Heart left ventricle (tissue), 16 donors: ENCODE data around the gene RRAS2. TPM values are rescaled to one million over a fixed set of nuclear protein-coding genes. Genes with fewer than 3 reads are reported as not detected.

Source experiments
- ATAC-seq, 4 donors: fragments of 200-7000 bp; cut with Tn5 transposase; one replicate each; pipeline ENCODE4 v1.9.1; 2020 to 2022; ENCODE audit warnings: moderate library complexity in 4 of 4, mild to moderate bottlenecking in 3 of 4, moderate number of reproducible peaks in 1 of 4
- DNase-seq, 5 donors: peaks; one replicate each; pipeline ENCODE4 v3.0.0-alpha.2; 2020
- H3K27ac ChIP-seq, 12 donors: fragments of 200-600 bp; sonication (generic) in 4 of 12; one replicate each; pipeline versions ENCODE4 v1.5.0 to v1.8.0; 2016 to 2022; ENCODE audit warnings: mild to moderate bottlenecking in 2 of 12
- H3K27me3 ChIP-seq, 9 donors: fragments of 200-600 bp; sonication (generic) in 2 of 9; one replicate each; pipeline versions ENCODE4 v1.5.1 to v1.8.0; 2016 to 2022; ENCODE audit warnings: mild to moderate bottlenecking in 3 of 9
- H3K36me3 ChIP-seq, 9 donors: fragments of 200-600 bp; sonication (generic) in 2 of 9; one replicate each; pipeline versions ENCODE4 v1.5.0 to v1.8.0; 2018 to 2022; ENCODE audit warnings: mild to moderate bottlenecking in 2 of 9
- H3K4me1 ChIP-seq, 12 donors: fragments of 200-600 bp; sonication (generic) in 4 of 12; one replicate each; pipeline versions ENCODE4 v1.5.0 to v1.8.0; 2016 to 2022; ENCODE audit warnings: mild to moderate bottlenecking in 3 of 12
- H3K4me3 ChIP-seq, 12 donors: fragments of 200-600 bp; sonication (generic) in 4 of 12; one replicate each; pipeline versions ENCODE4 v1.5.0 to v1.8.0; 2017 to 2022; ENCODE audit warnings: mild to moderate bottlenecking in 9 of 12, moderate library complexity in 4 of 12
- H3K9me3 ChIP-seq, 12 donors: fragments of 200-600 bp; sonication (generic) in 4 of 12; one replicate each; pipeline versions ENCODE4 v1.5.0 to v1.8.0; 2016 to 2022; ENCODE audit warnings: mild to moderate bottlenecking in 1 of 12
- POLR2A ChIP-seq, 2 donors: fragments of 450-650 bp; IDR thresholded peaks; one replicate each; pipeline ENCODE4 v1.6.1; 2017; ENCODE audit warnings: antibody characterized with exemption in 2 of 2, mild to moderate bottlenecking in 2 of 2, moderate library complexity in 2 of 2
- WGBS, 4 donors: extraction: QIAGEN DNeasy Blood & Tissue Kit in 2 of 4; methylation state at CpG; one replicate each; pipeline versions ENCODE4 v1.1.5 to v1.1.7; 2013 to 2018; 5-methylcytosine and 5-hydroxymethylcytosine counted together
- intact Hi-C, 10 donors: fragments of 100-400 bp; cut with DNase I; formaldehyde crosslinking; loops; one replicate each; pipeline versions ENCODE4 v1.11.1 to v1.14.2; 2022
- polyA plus RNA-seq, 2 donors: library from polyadenylated mRNA; stranded (reverse); fragments of 200-250 nt; gene quantifications; one replicate each; pipeline ENCODE4 v1.2.3, GENCODE V29; 2013
- total RNA-seq, 9 donors: library from RNA; depleted of rRNA in 2 of 9; stranded (reverse); fragments of >200 nt in 2 of 9; fragmentation: NEBNext Ultra II Directional in 3 of 9; extraction: Animal tissue kit (Norgen Biotek cat#: 25700) in 3 of 9; gene quantifications; one replicate each; pipeline versions ENCODE4 v1.1.0 to v1.2.4, GENCODE V29; 2016 to 2023
- TF ChIP-seq, protein P1 (sequence below), 12 donors: fragments of 200-600 bp; sonication (generic) in 4 of 12; IDR thresholded peaks; one replicate each; pipeline versions ENCODE4 v1.5.0 to v1.8.0; 2018 to 2022; ENCODE audit warnings: antibody characterized with exemption in 12 of 12, mild to moderate bottlenecking in 5 of 12
- donor health status: ischemic (EF 13 %, LVEDD 7.1; RV severe dilation, severe dysfunction).
- donor health status: healthy with polysubstance abuse.
- donor health status: DM: no; HTN: yes; CAD: no.
- donor health status: DM: no; HTN: no; CAD: no.
- donor health status: ischemic (EF 25% LVEDD 6.9; RV normal size, moderate dysfunction).
- donor health status: ischemic (EF 25% LVEDD 5.7; RV mildly dilated, moderate dysfunction).
- donor health status: healthy.
- donor health status: DM: yes; HTN: yes; CAD: no.
- donor health status: ischemic (EF 35%, LVEDD 5.7; RV mildly dilated, moderate dysfunction).
- donor health status: nonischemic (EF 11% LVEDD 7.7; RV severe dilation, severe dysfunction).
- donor health status: DM: yes; HTN: yes; CAD: no.
- donor health status: PGD.
- donor health status: ischemic (EF 29% LVEDD 5.4; RV normal size, mild dysfunction).
- donor health status: nonischemic (EF 23%, LVEDD 6.1; RV moderate dilation, normal function).

Gene RRAS2
- total and polyA plus RNA-seq, 11 donors: 25.1 to 111 (median 52.4) TPM

DNA sequence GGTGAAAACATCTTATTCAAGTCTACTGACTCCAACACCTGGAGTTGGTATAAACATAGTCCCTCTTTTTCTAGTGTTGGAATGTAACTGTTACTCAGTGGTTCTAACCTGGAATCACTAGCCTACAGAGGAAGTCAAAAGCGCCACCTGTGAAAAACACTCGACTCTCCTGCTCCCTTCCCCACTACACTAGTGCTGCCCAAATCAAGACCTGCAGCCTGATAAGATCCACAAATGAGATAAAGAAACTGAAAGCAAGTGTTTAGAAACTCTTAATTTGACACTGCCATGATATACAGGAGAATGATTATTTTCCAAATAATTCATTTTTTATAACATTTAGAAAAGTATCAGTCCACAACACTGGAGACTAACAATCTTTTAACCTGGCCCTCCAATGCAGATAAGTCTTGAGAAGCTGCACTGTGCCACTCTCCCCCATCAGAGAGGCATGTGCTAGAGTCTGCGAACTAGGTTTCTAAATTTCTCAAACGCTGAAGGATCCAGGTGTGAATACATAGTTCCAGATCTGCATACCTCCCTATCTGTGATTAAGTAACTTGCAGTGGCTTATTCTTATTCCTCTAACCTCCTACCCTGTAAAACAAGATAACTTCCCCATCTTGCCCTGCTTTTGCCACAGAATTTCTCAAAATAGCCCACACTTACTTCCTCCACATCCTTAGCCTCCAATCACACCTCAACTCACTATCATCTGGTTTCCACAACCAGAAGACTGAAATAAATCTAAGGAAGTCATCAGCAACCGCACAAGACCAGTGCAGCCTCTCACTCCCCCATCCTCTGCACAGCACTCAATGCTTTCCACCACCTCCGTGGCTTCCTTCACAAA lies 88.1 kb downstream of the RRAS2 start:
- Histone ChIP-seq H3K27ac (no peak overlapping the region), H3K27me3 (no peaks in the 10 kb centered on the region), H3K36me3 (peaks cover 0 to 5% (median 0%) of the 10 kb centered on the region in 9 donors), H3K9me3 (no peaks in the 10 kb centered on the region), H3K4me3 (no peak overlapping the region), H3K4me1 (peaks cover 0 to 16% (median 0%) of the 10 kb centered on the region in 12 donors)
- DNase-seq (no peak), ATAC-seq (no peak)
- intact Hi-C loops: no loop called here
- WGBS, 4 donors: 54 to 62% (median 59%) methylated on average over 6 of the region's 6 CpGs
- TF ChIP-seq, protein P1, sequence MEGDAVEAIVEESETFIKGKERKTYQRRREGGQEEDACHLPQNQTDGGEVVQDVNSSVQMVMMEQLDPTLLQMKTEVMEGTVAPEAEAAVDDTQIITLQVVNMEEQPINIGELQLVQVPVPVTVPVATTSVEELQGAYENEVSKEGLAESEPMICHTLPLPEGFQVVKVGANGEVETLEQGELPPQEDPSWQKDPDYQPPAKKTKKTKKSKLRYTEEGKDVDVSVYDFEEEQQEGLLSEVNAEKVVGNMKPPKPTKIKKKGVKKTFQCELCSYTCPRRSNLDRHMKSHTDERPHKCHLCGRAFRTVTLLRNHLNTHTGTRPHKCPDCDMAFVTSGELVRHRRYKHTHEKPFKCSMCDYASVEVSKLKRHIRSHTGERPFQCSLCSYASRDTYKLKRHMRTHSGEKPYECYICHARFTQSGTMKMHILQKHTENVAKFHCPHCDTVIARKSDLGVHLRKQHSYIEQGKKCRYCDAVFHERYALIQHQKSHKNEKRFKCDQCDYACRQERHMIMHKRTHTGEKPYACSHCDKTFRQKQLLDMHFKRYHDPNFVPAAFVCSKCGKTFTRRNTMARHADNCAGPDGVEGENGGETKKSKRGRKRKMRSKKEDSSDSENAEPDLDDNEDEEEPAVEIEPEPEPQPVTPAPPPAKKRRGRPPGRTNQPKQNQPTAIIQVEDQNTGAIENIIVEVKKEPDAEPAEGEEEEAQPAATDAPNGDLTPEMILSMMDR (IDR thresholded peaks at IDR 0.05): no peak
- TF ChIP-seq POLR2A (IDR thresholded peaks at IDR 0.05): no peak

- Histone ChIP-seq H3K4me3 (no peak overlapping the region), H3K27ac (no peak overlapping the region), H3K4me1 (peaks cover 0 to 16% (median 0%) of the 10 kb centered on the region in 12 donors), H3K36me3 (peaks cover 0 to 15% (median 6%) of the 10 kb centered on the region in 9 donors), H3K9me3 (no peaks in the 10 kb centered on the region), H3K27me3 (no peaks in the 10 kb centered on the region)
- DNase-seq: no peak
- TF ChIP-seq, protein P1 (IDR thresholded peaks at IDR 0.05): no peak
- TF ChIP-seq POLR2A (IDR thresholded peaks at IDR 0.05): no peak
- intact Hi-C loops: no loop called here
- 87 to 91% (median 89%) methylated on average over 5 of the region's 5 CpGs for WGBS, 4 donors
- no peak for ATAC-seq
These were observed 89.0 kb downstream of the RRAS2 start for GRCh38 chr11:14269692-14270573.

- no peak overlapping the region for H3K4me3 ChIP-seq
- ATAC-seq (no peak), DNase-seq (no peak)
- no peaks in the 10 kb centered on the region for H3K27me3 ChIP-seq
- intact Hi-C loops: no loop called here
- H3K4me1 ChIP-seq: peaks cover 0 to 16% (median 0%) of the 10 kb centered on the region in 12 donors
- H3K36me3 ChIP-seq: peaks cover 0 to 18% (median 7%) of the 10 kb centered on the region in 9 donors
- TF ChIP-seq, protein P1 (IDR thresholded peaks at IDR 0.05): no peak
- no peak for TF ChIP-seq POLR2A (IDR thresholded peaks at IDR 0.05)
- H3K9me3 ChIP-seq: no peaks in the 10 kb centered on the region
- WGBS, 4 donors: 80 to 88% (median 85%) methylated on average over 3 to 6 of the region's 6 CpGs
- H3K27ac ChIP-seq: no peak overlapping the region
These were observed 90.9 kb downstream of the RRAS2 start for GRCh38 chr11:14267861-14268635.
